Epithelial cell of proximal tubule (primary cell): ENCODE data around the gene PTP4A2. TPM values are rescaled to one million over a fixed set of nuclear protein-coding genes. Genes with fewer than 3 reads are reported as not detected.

Experiments
- DNase-seq: peaks from one replicate; pipeline ENCODE4 v3.0.0-alpha.2; 2011; ENCODE audit warnings: low read depth
- H3K4me3 ChIP-seq: 2 replicates; pipeline ENCODE4 v1.5.1; 2011; ENCODE audit warnings: low read depth, mild to moderate bottlenecking, low read length
- total RNA-seq: library from RNA; depleted of rRNA; stranded (reverse); fragments of >200 nt; gene quantifications from 2 replicates; pipeline ENCODE4 v1.2.3, GENCODE V29; 2015
- TF ChIP-seq, protein P1 (sequence below): conservative IDR thresholded peaks from 2 replicates; pipeline ENCODE4 v1.5.1; 2012; ENCODE audit warnings: low read depth, mild to moderate bottlenecking, low read length

The PTP4A2 gene
- total RNA-seq, 1 donor from 2014 or later = 160 TPM

GRCh38 chr1:31875636-31876236, 62.4 kb downstream of the PTP4A2 start:
- no peak overlapping the region for H3K4me3 ChIP-seq
- DNase-seq = no peak
- TF ChIP-seq, protein P1, sequence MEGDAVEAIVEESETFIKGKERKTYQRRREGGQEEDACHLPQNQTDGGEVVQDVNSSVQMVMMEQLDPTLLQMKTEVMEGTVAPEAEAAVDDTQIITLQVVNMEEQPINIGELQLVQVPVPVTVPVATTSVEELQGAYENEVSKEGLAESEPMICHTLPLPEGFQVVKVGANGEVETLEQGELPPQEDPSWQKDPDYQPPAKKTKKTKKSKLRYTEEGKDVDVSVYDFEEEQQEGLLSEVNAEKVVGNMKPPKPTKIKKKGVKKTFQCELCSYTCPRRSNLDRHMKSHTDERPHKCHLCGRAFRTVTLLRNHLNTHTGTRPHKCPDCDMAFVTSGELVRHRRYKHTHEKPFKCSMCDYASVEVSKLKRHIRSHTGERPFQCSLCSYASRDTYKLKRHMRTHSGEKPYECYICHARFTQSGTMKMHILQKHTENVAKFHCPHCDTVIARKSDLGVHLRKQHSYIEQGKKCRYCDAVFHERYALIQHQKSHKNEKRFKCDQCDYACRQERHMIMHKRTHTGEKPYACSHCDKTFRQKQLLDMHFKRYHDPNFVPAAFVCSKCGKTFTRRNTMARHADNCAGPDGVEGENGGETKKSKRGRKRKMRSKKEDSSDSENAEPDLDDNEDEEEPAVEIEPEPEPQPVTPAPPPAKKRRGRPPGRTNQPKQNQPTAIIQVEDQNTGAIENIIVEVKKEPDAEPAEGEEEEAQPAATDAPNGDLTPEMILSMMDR = no peak

DNA sequence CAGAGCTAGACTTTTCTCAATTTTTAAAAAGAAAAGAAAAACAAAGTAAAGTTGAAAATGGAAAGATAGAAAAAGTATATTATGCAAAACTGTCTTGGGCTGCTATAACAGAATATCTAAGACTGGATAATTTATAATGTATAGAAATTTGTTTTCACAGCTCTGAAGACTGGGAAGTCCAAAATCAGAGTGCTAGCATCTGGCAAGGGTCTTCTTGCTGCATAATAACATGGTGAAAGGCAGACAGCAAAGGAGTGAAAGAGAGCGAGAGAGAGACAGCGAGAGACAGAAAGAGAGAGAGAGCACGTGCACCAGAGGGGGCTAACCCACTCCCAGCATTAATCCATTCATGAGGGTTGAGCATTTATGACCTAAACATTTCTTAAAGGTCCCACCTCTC, 63.2 kb downstream of the PTP4A2 start:
- TF ChIP-seq, protein P1 = no peak
- H3K4me3 ChIP-seq = no peak overlapping the region
- DNase-seq = no peak

DNA sequence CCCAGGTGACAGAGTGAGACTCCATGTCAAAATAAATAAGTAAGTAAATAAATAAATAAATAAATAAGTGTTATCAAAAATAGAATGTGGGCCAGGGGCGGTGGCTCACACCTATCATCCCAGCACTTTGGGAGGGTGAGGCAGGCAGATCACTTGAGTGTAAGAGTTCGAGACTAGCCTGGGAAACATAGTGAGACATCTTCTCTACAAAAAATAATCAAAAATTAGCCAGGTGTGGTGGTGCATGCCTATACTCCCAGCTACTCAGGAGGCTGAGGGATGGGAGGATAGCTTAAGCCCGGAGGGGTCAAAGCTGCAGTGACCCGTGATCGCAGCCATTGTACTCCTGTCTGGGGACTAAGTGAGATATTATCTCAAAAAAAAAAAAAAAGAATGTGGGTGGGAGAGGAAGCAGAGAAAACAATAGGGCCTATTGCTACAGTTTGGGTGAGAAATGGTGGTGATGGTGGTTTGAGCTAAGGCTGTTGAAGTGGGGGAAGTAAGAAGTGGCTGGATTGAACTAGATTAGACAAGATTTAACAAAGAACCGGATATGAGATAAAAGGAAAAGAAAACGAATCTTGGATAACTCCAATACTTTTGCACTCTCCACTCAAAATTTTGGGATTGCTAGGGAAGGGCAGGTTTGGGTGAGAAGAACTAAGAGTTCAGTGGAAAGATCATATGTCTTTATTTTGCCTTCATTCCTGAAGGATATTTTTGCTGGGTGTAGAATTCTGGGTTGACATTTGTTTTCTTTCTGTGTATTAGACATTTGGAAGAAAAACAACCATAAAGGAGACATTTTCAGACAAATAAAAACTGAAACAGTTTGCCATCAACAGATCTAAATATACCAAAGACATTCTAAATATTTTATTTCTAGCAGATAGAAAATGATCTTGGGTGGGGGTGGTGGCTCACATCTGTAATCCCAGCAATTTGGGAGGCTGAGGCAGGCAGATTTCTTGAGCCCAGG, 65.2 kb downstream of the PTP4A2 start:
- no peak overlapping the region for H3K4me3 ChIP-seq
- TF ChIP-seq, protein P1 = no peak
- no peak for DNase-seq

- H3K4me3 ChIP-seq = no peak overlapping the region
- TF ChIP-seq, protein P1 = no peak
- DNase-seq = peak; percentile 15
These were observed 66.5 kb downstream of the PTP4A2 start for GRCh38 chr1:31871703-31872102.

- TF ChIP-seq, protein P1 = no peak
- DNase-seq = no peak
- no peak overlapping the region for H3K4me3 ChIP-seq
These were observed 68.0 kb downstream of the PTP4A2 start for GRCh38 chr1:31870086-31870736.

DNA sequence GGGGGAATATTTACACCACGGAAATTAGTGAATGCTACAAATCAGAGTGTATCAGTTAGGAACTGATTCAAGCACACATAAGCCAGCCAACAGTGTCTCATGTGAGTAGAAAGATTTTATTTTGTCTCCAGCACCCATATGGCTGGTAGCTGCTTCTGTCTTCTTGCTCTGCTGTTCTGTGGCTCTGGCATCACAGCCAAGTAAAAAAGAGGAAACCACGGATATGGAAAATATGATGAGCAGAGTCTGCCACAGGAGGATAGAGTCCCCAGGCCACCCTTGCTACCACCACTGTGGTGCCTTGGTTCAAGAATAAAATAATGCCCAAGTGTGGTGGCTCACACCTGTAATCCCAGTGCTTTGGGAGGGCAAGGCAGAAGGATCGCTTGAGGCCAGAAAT, 68.7 kb downstream of the PTP4A2 start:
- H3K4me3 ChIP-seq = no peak overlapping the region
- DNase-seq = no peak
- TF ChIP-seq, protein P1 = no peak
